Pancreas (tissue), 10 donors: ENCODE data around the gene AJM1. TPM values are rescaled to one million over a fixed set of nuclear protein-coding genes. Genes with fewer than 3 reads are reported as not detected.
"Not testable (repeated sequence)": the region's sequence is repeated elsewhere in the genome, so short reads cannot be mapped to it uniquely, and the experiment has no call there.

ENCODE experiments used
- ATAC-seq, 4 donors: fragments of 200-7000 bp; cut with Tn5 transposase; one replicate each; pipeline versions ENCODE4 v1.8.0 to v1.9.1; 2020; ENCODE audit warnings: mild to moderate bottlenecking in 4 of 4, moderate library complexity in 4 of 4
- DNase-seq, 6 donors: peaks; one replicate each; pipeline ENCODE4 v3.0.0-alpha.2; 2020
- FAIRE-seq: peaks from 2 replicates; lab custom pipeline; 2012; peaks lifted over from hg19 to GRCh38; lab: Jason Lieb, UNC
- H3K27ac ChIP-seq, 4 donors: fragments of 200-600 bp; sonication (generic); 1 replicate in 3 of 4; 2 replicates in 1 of 4; pipeline versions ENCODE4 v1.5.0 to v1.8.0; 2020
- H3K27me3 ChIP-seq, 4 donors: fragments of 200-600 bp; one replicate each; pipeline ENCODE4 v1.8.0; 2021
- H3K36me3 ChIP-seq, 3 donors: fragments of 200-600 bp; sonication (generic) in 1 of 3; one replicate each; pipeline versions ENCODE4 v1.5.0 to v1.8.0; 2020 to 2021
- H3K4me1 ChIP-seq, 3 donors: fragments of 200-600 bp; one replicate each; pipeline ENCODE4 v1.8.0; 2021
- H3K4me3 ChIP-seq, 4 donors: fragments of 200-600 bp; sonication (generic) in 2 of 4; one replicate each; pipeline versions ENCODE4 v1.5.0 to v1.8.0; 2020 to 2021
- H3K9me3 ChIP-seq, 4 donors: fragments of 200-600 bp; one replicate each; pipeline ENCODE4 v1.8.0; 2021
- WGBS, 2 donors: extraction: QIAGEN DNeasy Blood & Tissue Kit; methylation state at CpG; one replicate each; pipeline ENCODE4 v1.1.7; 2013; 5-methylcytosine and 5-hydroxymethylcytosine counted together
- intact Hi-C, 3 donors: fragments of 100-400 bp; cut with DNase I; formaldehyde crosslinking; loops; one replicate each; pipeline versions ENCODE4 v1.11.1 to v1.14.2; 2022
- polyA plus RNA-seq, 2 donors: library from polyadenylated mRNA; stranded (reverse); fragments of 200-250 nt; gene quantifications; one replicate each; pipeline ENCODE4 v1.2.3, GENCODE V29; 2013
- total RNA-seq, 6 donors: library from RNA; stranded (reverse); fragmentation: NEBNext Ultra II Directional in 4 of 6; extraction: Animal tissue kit (Norgen Biotek cat#: 25700) in 4 of 6; gene quantifications; one replicate each; pipeline versions ENCODE4 v1.2.1 to v1.2.4, GENCODE V29; 2021 to 2023
- TF ChIP-seq, protein P1 (sequence below), 4 donors: fragments of 200-600 bp; sonication (generic) in 3 of 4; IDR thresholded peaks; one replicate each; pipeline versions ENCODE4 v1.5.0 to v1.8.0; 2021; ENCODE audit warnings: antibody characterized with exemption in 4 of 4
- donor health status: healthy with polysubstance abuse.
- donor health status: DM: no; HTN: no; CAD: no; lungs with moderate emphysema.
- donor health status: DM: no; HTN: no; CAD: no.
- donor health status: control.
- donor health status: control.
- donor health status: Bipolar disorder and iron deficiency.
- donor health status: DM: yes; HTN: yes; CAD: no.
- donor health status: DM: no; HTN: no; CAD: no.
- donor health status: DM: no; HTN: no; CAD: no.
- donor health status: DM: yes; HTN: yes; CAD: no.

AJM1 gene
- 1 to 10 TPM; 2.9 to 5.5 (median 4.2) TPM for total RNA-seq
- polyA plus RNA-seq = 10 to 100 TPM in 1 of 2 donors, 1 to 10 TPM in 1; 9.0 to 11.7 TPM

DNA sequence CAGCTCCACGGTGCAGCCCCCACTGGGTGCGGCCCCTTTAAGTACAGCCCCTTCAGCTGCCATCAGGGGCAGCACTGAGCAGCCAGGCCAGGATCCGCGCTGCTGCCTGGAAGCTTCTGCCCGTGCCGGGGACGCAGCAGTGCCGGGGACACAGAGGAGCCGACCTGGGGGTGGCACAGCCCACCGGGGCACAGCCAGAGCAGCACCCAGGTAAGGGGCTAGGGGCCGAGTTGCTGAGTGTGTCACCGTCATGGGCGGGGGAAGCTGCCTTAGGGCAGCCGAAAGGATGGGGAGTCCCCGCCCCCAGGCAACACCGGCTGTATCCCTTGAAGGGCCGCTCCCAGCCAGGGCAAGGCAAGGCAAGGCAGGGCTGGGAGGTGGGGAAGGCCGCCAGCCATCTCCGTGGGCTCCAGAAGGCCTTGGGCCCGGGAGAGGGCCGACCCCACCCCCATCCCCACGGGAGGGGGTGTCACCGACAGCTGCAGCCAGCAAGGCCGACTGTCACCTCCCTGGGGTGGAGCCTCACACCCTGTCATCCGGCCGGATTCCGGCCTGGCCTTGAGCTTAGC lies at the start of gene AJM1:
TSS of gene AJM1 (plus strand) at position 99 of the 569 bp plus-strand sequence. CDS start 1,937 bp downstream, outside the sequence.
- FAIRE-seq, H3K9me3 ChIP-seq, H3K27me3 ChIP-seq: not testable (repeated sequence)
- Histone ChIP-seq H3K4me1 (peaks cover 21 to 32% (median 26%) of the 10 kb centered on the region in 3 donors), H3K27ac (peak within 1 kb of the TSS; percentile 70 to 79 (median 76)), H3K36me3 (peaks cover 0 to 12% (median 0%) of the 10 kb centered on the region in 3 donors), H3K4me3 (peak within 1 kb of the TSS in 3 of 4 donors; percentile 18 to 46 (median 25))
- peak; percentile 69 to 82 (median 72) for ATAC-seq
- WGBS, 2 donors = 1 to 2% methylated on average over 23 to 25 of the region's 27 CpGs
- TF ChIP-seq, protein P1, sequence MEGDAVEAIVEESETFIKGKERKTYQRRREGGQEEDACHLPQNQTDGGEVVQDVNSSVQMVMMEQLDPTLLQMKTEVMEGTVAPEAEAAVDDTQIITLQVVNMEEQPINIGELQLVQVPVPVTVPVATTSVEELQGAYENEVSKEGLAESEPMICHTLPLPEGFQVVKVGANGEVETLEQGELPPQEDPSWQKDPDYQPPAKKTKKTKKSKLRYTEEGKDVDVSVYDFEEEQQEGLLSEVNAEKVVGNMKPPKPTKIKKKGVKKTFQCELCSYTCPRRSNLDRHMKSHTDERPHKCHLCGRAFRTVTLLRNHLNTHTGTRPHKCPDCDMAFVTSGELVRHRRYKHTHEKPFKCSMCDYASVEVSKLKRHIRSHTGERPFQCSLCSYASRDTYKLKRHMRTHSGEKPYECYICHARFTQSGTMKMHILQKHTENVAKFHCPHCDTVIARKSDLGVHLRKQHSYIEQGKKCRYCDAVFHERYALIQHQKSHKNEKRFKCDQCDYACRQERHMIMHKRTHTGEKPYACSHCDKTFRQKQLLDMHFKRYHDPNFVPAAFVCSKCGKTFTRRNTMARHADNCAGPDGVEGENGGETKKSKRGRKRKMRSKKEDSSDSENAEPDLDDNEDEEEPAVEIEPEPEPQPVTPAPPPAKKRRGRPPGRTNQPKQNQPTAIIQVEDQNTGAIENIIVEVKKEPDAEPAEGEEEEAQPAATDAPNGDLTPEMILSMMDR (IDR thresholded peaks at IDR 0.05) = peak; percentile 77 to 89 (median 84)
- intact Hi-C loops = loop anchor here in 2 of 3 donors (10.0 kb wide), 2 partner anchors 48 to 102 kb away; partner anchors contain the start of genes C8G (in 1 of the 2), CCDC183 (in 1 of the 2), FBXW5 (in 1 of the 2) and TMEM141 (in 1 of the 2)
- peak; percentile 66 to 94 (median 86) for DNase-seq

DNA sequence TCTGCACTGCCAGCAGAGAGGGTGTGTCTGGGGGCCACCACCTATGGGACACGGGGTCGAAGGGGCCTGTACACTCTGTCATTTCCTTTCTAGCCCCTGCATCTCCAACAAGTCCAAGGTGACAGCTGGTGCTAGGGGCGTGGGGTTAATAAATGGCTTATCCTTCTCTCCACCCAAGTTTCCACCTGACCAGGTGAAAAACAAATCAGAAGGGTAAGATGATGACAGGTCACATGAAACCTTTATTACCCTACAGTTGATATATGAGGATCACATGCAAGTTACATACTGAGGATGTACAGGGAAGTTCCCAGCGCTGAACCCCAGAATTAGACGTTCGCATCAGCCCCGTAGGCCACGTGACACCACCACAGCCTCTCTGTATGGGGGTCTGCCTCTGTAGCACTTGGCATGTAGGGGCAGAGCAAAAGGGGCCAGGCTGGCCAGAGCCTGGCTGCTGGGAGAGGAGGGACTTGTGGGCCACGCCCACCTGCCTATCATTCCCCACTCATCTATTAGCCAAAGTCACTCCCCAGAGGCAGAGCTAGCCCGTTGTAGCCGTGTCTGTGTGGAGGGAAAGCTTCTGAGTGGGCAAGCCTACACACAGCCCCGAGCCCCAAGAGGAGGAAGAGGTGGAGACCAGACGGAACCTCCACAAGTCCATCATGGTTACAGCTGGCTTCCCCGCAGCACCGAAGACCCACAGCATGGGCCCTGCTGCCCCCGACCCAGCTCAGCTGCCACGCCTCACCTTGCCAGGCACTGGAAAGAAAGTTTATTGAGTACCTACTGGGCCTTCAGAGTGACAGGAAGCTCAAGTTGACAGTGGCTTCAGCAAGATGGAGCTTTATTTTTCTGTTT lies 49.0 kb upstream of the AJM1 start:
- no peaks in the 10 kb centered on the region for H3K9me3 ChIP-seq
- H3K27ac ChIP-seq = no peak overlapping the region
- no peak overlapping the region for H3K4me3 ChIP-seq
- intact Hi-C loops = loop anchor here in 2 of 3 donors (10.0 kb wide), 2 partner anchors 51 to 151 kb away; partner anchors contain the start of genes AJM1 (in 1 of the 2), C8G (in 1 of the 2), FBXW5 (in 1 of the 2) and PHPT1 (in 1 of the 2)
- no peaks in the 10 kb centered on the region for H3K27me3 ChIP-seq
- ATAC-seq (no peak), FAIRE-seq (no peak), DNase-seq (peak in 4 of 6 donors; percentile 34 to 74 (median 54))
- peaks cover 38 to 50% (median 43%) of the 10 kb centered on the region in 3 donors for H3K4me1 ChIP-seq
- no peaks in the 10 kb centered on the region for H3K36me3 ChIP-seq
- WGBS, 2 donors = 70 to 71% methylated on average over 17 of the region's 17 CpGs
- TF ChIP-seq, protein P1 (IDR thresholded peaks at IDR 0.05) = no peak

DNA sequence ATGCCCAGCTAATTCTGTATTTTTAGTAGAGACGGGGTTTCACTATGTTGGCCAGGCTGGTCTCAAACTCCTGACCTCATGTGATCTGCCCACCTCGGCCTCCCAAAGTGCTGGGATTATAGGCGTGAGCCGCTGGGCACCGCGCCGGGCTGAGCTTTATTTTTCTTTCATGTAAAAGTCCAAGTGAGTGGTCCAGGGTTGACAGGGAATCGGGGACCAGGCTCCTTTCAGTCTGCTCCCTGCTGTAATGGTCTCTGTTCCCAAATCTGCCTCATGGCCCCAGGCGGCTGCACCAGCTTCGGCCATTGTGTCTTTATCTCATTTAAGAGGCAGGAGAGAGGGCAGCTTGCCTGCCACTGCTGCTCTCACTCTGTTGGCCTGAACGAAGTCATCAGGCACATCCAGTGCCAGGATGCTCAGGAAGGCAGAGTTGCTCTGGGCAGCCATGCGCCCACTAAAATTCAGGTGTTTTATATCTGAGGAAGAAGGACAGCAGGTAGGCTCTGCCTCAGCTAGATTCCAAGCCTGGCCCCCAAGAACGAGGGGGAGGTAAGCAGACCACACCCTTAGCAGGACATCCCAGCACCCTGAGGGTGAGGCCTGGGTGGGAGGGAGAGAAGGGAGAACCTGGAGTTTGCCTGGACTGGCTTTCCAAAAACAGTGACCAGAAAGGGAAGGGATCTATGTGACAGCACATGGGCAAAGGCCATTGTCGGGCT lies 47.8 kb upstream of the AJM1 start:
- intact Hi-C loops = loop anchor here in 2 of 3 donors (10.0 kb wide), 2 partner anchors 50 to 150 kb away; partner anchors contain the start of genes AJM1 (in 1 of the 2), C8G (in 1 of the 2), FBXW5 (in 1 of the 2) and PHPT1 (in 1 of the 2)
- DNase-seq (peak in 1 of 6 donors; percentile 31), ATAC-seq (no peak), FAIRE-seq (no peak)
- Histone ChIP-seq H3K27ac (no peak overlapping the region), H3K9me3 (no peaks in the 10 kb centered on the region), H3K36me3 (no peaks in the 10 kb centered on the region), H3K27me3 (no peaks in the 10 kb centered on the region), H3K4me1 (peaks cover 49 to 53% (median 50%) of the 10 kb centered on the region in 3 donors), H3K4me3 (no peak overlapping the region)
- TF ChIP-seq, protein P1 (IDR thresholded peaks at IDR 0.05) = no peak
- 85 to 89% methylated on average over 14 of the region's 14 CpGs for WGBS, 2 donors

DNA sequence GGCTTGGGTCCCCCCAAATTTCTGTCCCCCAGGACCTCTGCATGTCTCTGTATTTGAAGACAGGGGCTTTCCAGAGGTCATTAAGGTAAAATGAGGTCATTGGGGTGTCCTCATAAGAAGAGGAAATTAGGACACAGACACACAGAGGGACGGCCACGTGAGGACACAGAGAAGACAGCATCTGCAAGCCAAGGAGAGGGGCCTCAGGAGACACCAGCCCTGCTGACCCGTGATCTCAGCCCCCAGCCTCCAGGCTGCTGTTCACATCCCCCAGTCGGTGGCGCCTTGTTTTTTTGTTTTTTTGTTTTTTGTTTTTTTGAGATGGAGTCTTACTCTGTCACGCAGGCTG lies 47.3 kb upstream of the AJM1 start:
- Histone ChIP-seq H3K27ac (no peak overlapping the region), H3K27me3 (no peaks in the 10 kb centered on the region), H3K36me3 (no peaks in the 10 kb centered on the region), H3K9me3 (no peaks in the 10 kb centered on the region), H3K4me1 (peaks cover 45 to 50% (median 47%) of the 10 kb centered on the region in 3 donors), H3K4me3 (no peak overlapping the region)
- no peak for ATAC-seq
- no peak for DNase-seq
- TF ChIP-seq, protein P1 (IDR thresholded peaks at IDR 0.05) = no peak
- 75 to 85% methylated on average over 6 of the region's 6 CpGs for WGBS, 2 donors
- intact Hi-C loops = loop anchor here in 2 of 3 donors (10.0 kb wide), 2 partner anchors 50 to 150 kb away; partner anchors contain the start of genes AJM1 (in 1 of the 2), C8G (in 1 of the 2), FBXW5 (in 1 of the 2) and PHPT1 (in 1 of the 2)
- FAIRE-seq = no peak
